Ishikawa (cell line): ENCODE data around the gene ERGIC1.

Source experiments
- CEBPB ChIP-seq: IDR thresholded peaks from 2 replicates; pipeline ENCODE4 v1.6.1; 2012
- CREB1 ChIP-seq: IDR thresholded peaks from 2 replicates; pipeline ENCODE4 v1.6.1; 2012; ENCODE audit warnings: low read depth
- EGR1 ChIP-seq: IDR thresholded peaks from 2 replicates; pipeline ENCODE4 v1.6.1; 2012
- EP300 ChIP-seq: IDR thresholded peaks from 2 replicates; pipeline ENCODE4 v1.6.1; 2012; ENCODE audit warnings: borderline replicate concordance
- FOXM1 ChIP-seq: IDR thresholded peaks from 2 replicates; pipeline ENCODE4 v1.6.1; 2012; ENCODE audit warnings: low read depth, borderline replicate concordance
- NFIC ChIP-seq: IDR thresholded peaks from 2 replicates; pipeline ENCODE4 v1.6.1; 2012
- RAD21 ChIP-seq: IDR thresholded peaks from 2 replicates; pipeline ENCODE4 v1.6.1; 2012; ENCODE audit warnings: low read depth
- TAF1 ChIP-seq: IDR thresholded peaks from 2 replicates; pipeline ENCODE4 v1.6.1; 2012; ENCODE audit warnings: low read depth, mild to moderate bottlenecking
- TCF12 ChIP-seq: IDR thresholded peaks from 2 replicates; pipeline ENCODE4 v1.6.1; 2012; ENCODE audit warnings: low read depth
- TEAD4 ChIP-seq: IDR thresholded peaks from 2 replicates; pipeline ENCODE4 v1.6.1; 2012
- YY1 ChIP-seq: IDR thresholded peaks from 2 replicates; pipeline ENCODE4 v1.6.1; 2012; ENCODE audit warnings: low read depth
- ZBTB7A ChIP-seq: IDR thresholded peaks from 2 replicates; pipeline ENCODE4 v1.6.1; 2012; ENCODE audit warnings: low read depth
- TF ChIP-seq, protein P1 (sequence below): IDR thresholded peaks from 2 replicates; pipeline ENCODE4 v1.6.1; 2012
- TF ChIP-seq, protein P2 (sequence below): IDR thresholded peaks from 2 replicates; pipeline ENCODE4 v1.6.1; 2012
- TF ChIP-seq, protein P3 (sequence below): IDR thresholded peaks from 2 replicates; pipeline ENCODE4 v1.6.1; 2012; ENCODE audit warnings: low read depth, mild to moderate bottlenecking

The ERGIC1 gene

DNA sequence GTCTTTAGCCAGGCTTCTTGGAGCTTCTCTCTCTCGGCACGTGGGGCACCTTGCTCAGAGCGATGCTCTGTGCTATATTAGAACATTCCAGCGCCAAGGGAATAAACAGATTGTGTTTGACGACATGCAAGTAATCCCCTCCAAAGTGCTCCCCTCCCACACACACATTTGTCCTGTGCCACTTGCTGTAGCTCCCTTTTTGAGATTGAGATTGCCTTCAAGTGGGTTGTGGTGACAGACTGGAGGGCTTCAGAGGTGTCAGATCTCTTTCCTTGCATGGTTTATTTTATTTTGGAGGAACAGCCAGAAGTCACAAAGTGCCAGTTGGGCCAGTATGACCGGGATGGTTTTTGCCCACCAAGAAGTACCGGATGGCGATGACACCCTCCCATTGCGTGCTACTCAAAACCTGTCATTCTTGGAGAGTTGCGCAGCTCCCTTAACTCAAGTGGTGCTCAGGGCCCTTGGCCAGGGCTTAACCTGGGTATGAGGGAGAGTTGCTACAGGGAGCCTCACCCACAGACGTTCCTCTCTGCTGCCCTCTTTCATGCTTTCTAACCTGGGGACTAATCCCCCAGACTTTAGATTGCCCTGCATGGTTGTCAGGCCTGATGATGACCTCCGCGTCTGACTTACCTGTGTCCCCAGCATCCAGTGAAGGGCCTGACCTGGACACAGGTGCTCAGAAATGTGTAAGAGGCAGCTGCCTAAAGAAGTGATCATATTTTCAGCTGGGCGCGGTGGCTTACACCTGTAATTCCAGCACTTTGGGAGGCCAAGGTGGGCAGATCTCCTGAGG lies 106.4 kb downstream of the ERGIC1 start:
- no peak for TF ChIP-seq TCF12
- no peak for TF ChIP-seq CEBPB
- TF ChIP-seq, protein P1, sequence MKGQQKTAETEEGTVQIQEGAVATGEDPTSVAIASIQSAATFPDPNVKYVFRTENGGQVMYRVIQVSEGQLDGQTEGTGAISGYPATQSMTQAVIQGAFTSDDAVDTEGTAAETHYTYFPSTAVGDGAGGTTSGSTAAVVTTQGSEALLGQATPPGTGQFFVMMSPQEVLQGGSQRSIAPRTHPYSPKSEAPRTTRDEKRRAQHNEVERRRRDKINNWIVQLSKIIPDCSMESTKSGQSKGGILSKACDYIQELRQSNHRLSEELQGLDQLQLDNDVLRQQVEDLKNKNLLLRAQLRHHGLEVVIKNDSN = no peak
- no peak for TF ChIP-seq FOXM1
- no peak for TF ChIP-seq CREB1

DNA sequence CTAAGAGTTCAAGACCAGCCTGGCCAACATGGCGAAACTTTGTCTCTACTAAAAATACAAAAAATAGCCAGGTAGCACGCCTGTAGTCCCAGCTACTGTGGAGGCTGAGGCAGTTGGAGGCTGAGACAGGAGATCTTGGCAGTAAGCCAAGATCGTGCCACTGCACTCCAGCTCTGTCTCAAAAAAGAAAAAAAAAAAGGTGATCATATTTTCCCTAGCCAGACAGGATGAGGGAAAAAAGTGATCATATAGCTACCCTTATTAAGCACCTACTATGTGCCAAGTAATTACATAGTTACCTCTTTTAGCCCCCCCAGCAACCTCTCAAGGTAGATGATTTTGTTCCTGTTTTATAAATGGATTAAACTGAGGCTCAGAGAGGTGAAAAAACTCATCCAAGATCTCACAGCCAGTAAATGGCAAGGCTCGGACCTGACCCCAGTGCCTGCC lies 107.0 kb downstream of the ERGIC1 start:
- TF ChIP-seq, protein P2, sequence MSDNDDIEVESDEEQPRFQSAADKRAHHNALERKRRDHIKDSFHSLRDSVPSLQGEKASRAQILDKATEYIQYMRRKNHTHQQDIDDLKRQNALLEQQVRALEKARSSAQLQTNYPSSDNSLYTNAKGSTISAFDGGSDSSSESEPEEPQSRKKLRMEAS = no peak
- peak; percentile 78 for TF ChIP-seq NFIC

DNA sequence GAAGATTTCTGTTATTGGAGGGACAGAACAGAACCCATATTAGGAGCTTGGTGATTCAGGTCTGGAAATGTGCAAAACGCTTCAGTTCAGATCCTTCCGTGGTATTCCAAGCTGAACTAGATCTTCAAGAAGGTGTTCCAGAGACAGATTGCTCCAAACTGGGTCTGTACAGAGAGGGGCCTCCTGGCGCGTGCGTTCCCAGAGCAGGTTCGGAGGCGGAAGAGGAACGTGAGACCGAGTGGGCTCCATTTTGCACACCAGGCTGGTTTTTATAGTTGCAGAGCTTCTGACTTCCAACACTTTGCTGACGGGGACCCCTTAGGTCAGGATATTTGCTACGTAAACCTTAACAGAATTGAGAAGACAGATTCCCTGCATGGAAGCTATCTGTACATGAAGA lies 108.5 kb downstream of the ERGIC1 start:
- no peak for TF ChIP-seq TCF12
- TF ChIP-seq RAD21 = no peak
- TF ChIP-seq EP300 = no peak
- TF ChIP-seq TEAD4 = no peak
- TF ChIP-seq YY1 = no peak
- TF ChIP-seq, protein P3, sequence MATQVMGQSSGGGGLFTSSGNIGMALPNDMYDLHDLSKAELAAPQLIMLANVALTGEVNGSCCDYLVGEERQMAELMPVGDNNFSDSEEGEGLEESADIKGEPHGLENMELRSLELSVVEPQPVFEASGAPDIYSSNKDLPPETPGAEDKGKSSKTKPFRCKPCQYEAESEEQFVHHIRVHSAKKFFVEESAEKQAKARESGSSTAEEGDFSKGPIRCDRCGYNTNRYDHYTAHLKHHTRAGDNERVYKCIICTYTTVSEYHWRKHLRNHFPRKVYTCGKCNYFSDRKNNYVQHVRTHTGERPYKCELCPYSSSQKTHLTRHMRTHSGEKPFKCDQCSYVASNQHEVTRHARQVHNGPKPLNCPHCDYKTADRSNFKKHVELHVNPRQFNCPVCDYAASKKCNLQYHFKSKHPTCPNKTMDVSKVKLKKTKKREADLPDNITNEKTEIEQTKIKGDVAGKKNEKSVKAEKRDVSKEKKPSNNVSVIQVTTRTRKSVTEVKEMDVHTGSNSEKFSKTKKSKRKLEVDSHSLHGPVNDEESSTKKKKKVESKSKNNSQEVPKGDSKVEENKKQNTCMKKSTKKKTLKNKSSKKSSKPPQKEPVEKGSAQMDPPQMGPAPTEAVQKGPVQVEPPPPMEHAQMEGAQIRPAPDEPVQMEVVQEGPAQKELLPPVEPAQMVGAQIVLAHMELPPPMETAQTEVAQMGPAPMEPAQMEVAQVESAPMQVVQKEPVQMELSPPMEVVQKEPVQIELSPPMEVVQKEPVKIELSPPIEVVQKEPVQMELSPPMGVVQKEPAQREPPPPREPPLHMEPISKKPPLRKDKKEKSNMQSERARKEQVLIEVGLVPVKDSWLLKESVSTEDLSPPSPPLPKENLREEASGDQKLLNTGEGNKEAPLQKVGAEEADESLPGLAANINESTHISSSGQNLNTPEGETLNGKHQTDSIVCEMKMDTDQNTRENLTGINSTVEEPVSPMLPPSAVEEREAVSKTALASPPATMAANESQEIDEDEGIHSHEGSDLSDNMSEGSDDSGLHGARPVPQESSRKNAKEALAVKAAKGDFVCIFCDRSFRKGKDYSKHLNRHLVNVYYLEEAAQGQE = no peak
- no peak for TF ChIP-seq CEBPB
- TF ChIP-seq ZBTB7A = no peak
- no peak for TF ChIP-seq TAF1
- no peak for TF ChIP-seq FOXM1

DNA sequence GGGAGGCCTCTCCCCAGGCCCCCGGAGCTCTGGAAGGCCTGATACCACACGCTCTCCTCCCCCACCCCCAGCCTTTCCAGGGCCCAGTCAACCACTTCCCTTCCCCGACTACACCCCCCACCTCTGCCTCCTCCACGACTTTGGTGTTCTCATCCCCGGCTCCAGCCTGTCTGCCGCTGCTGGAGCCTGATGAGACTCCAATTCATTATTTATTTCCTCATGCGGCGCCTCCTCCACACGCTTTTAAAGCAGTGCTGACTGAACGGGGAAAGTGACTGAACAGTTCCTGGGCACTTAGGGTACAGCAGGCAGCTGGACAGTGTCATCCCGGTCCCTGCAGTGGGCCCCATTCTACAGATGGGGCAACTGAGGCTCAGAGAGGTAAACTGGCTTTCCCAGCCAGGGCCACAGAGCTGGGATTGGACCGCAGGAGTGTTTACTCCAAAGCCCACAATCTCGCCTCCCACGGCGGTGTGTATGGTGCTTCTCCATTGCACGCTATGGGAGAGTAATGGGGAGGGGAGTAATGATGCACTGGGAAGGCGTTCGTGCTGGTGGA lies 109.3 kb downstream of the ERGIC1 start:
- no peak for TF ChIP-seq RAD21

DNA sequence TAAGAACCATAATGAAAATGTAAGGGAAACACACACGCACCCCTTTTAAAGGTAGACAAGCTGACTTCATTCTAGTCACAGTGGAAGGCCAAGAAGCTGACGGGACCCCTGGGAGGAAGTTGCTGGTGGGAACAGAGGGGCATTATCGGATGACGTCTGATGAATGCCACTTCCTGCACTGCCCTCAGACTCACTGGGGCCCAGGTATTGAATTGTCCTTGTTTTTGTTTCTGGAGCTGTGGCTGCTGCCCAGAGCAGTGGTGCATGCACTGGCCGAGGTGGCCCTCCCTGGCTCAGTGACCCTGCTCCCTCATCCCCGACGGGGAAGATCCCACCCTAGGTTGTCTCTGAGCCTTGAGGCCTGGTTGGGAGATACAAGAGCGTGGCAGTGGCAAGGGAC lies 109.9 kb downstream of the ERGIC1 start:
- TF ChIP-seq EGR1 (no peak), TCF12 (no peak), CEBPB (no peak), ZBTB7A (no peak), YY1 (no peak), TAF1 (no peak), TEAD4 (no peak), CREB1 (no peak), NFIC (no peak), EP300 (no peak), FOXM1 (no peak)
- TF ChIP-seq, protein P1 = no peak
- TF ChIP-seq, protein P3 = no peak
- TF ChIP-seq, protein P2 = no peak

DNA sequence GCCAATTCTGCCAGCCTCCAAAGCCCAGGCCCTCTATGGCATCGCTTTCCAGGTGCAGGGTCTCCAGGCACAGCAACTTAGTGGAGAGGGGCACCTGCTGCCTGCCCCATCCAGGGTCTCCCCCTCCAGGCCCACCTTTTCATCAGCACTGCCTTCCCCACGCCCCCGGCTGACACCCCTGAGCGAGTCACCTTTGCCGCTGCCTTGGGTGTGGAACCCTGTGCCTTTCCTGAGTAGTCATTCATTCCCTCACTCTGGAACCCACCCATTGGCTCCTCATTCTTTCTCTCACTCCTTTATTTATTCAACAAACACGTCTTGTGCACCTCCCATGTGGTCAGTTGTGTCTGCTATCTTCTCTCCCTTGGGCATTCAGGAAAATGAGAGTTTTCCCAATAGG lies 110.7 kb downstream of the ERGIC1 start:
- TF ChIP-seq CEBPB (no peak), EP300 (no peak), NFIC (no peak), TEAD4 (no peak), CREB1 (no peak), ZBTB7A (no peak), TAF1 (no peak), TCF12 (no peak)
- TF ChIP-seq, protein P2 = no peak
- TF ChIP-seq, protein P3 = no peak
